ENCODE results near the gene GNAL. TPM values are rescaled to one million over a fixed set of nuclear protein-coding genes. Genes with fewer than 3 reads are reported as not detected.

Gene GNAL
- total RNA-seq, 1 experiment from 2014 or later: 4.6 TPM

DNA sequence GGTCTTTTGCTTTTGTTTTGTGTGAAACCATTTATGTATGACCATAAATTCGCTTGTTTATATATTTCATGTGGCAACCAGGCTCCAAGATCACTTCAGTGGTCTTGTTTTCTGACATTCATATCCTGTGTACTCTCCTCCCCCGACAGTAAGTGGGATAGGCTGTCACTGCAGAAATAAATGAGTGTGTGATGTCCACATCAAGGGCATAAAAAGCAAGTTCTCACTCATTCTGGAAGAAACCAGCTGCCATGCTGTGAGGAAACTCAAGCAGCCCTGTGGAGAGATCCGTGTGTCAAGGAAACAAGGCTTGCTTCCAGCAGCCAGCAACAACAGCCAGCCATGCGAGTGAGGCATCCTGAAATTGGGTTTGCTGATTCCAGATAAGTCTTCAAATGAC, 39.2 kb upstream of the GNAL start:
- intact Hi-C loops (cut with micrococcal nuclease): loop anchor here (10.0 kb wide), 1 partner anchor 385 kb away; no protein-coding TSS in a partner anchor
- Histone ChIP-seq H3K27ac (ENCODE audit: low read depth, low read length) (no peak overlapping the region), H3K9me2 (ENCODE audit: insufficient read depth) (no peaks in the 10 kb centered on the region), H3K4me3 (replicated peaks in 1 of 2; ENCODE audit: low read depth in 1 of 2, low read length in 2 of 2) (no peak overlapping the region), H3K4me1 (ENCODE audit: control insufficient read depth in 1 of 2, insufficient read depth in 2 of 2, low read length in 2 of 2) (no peaks in the 10 kb centered on the region), H2AFZ (ENCODE audit: low read depth, low read length, poor library complexity, severe bottlenecking) (no peak overlapping the region), H3K36me3 (ENCODE audit: control insufficient read depth in 1 of 2, insufficient read depth in 2 of 2, low read length in 2 of 2) (no peaks in the 10 kb centered on the region), H3K9ac (ENCODE audit: low read length) (no peak overlapping the region), H3K4me2 (ENCODE audit: low read length) (no peak overlapping the region), H3K9me3 (ENCODE audit: control insufficient read depth in 1 of 2, insufficient read depth in 1 of 2, low read depth in 1 of 2, low read length in 2 of 2) (no peaks in the 10 kb centered on the region; a peak in 1 of 4 replicates), H3K27me3 (ENCODE audit: insufficient read depth, low read length) (no peaks in the 10 kb centered on the region), H3K79me2 (ENCODE audit: insufficient read depth, low read length) (no peaks in the 10 kb centered on the region), H4K20me1 (ENCODE audit: insufficient read depth) (no peaks in the 10 kb centered on the region)
- POLR2A ChIA-PET: no interaction called here
- DNase-seq (ENCODE audit: low read depth, low spot score) (no peak), ATAC-seq (no peak)
- TF ChIP-seq CBX3 (IDR thresholded peaks at IDR 0.05; ENCODE audit: low read depth) (no peak), ELF1 (IDR thresholded peaks at IDR 0.05; ENCODE audit: borderline replicate concordance, low read depth) (no peak), SRF (IDR thresholded peaks at IDR 0.05; ENCODE audit: low read depth) (no peak)
- no TSS peak for BruUV-seq (replicated peaks)
- RAD21 ChIA-PET (ENCODE audit: low non-redundant PET in 1 of 2, low total read pairs in 2 of 2, uncharacterized antibody in 2 of 2, unreplicated experiment in 2 of 2): no interaction called here
- CTCF ChIA-PET: no interaction called here

DNA sequence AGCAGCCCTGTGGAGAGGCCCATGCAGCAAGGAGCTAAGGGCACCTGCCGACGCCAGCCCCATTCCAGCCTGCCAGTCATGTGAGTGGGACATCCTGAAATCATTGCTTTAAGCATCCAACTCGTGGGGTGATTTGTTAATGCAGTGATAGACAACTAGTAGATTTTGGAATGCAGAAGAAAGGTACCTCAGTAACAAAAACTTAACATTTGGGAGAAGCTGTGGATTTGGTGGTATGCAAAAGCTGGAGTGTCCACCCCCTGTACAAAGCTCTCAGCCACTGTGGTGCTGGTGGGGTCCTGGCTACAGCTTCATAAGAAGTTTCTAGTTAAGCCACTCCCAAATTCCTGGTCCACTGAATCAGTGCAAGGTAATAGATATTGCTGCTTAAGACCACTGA, 37.2 kb upstream of the GNAL start:
- CTCF ChIA-PET: no interaction called here
- POLR2A ChIA-PET: no interaction called here
- TF ChIP-seq FOSL1 (IDR thresholded peaks at IDR 0.05; ENCODE audit: low read depth) (no peak), SP1 (IDR thresholded peaks at IDR 0.05; ENCODE audit: low read depth) (no peak), POLR2A (IDR thresholded peaks at IDR 0.05; ENCODE audit: borderline replicate concordance, extremely low read depth, insufficient read depth, insufficient read length) (no peak), EZH2phosphoT487 (IDR thresholded peaks at IDR 0.05; ENCODE audit: borderline replicate concordance) (no peak), CBX3 (IDR thresholded peaks at IDR 0.05; ENCODE audit: low read depth) (no peak), RAD21 (IDR thresholded peaks at IDR 0.05; ENCODE audit: low read depth) (no peak), ELF1 (IDR thresholded peaks at IDR 0.05; ENCODE audit: borderline replicate concordance, low read depth) (no peak), JUND (IDR thresholded peaks at IDR 0.05) (no peak), EZH2 (IDR thresholded peaks at IDR 0.05) (no peak), POLR2AphosphoS5 (IDR thresholded peaks at IDR 0.05; ENCODE audit: low read depth, low read length) (no peak), SRF (IDR thresholded peaks at IDR 0.05; ENCODE audit: low read depth) (no peak), EGR1 (IDR thresholded peaks at IDR 0.05; ENCODE audit: low read depth) (no peak), CEBPB (IDR thresholded peaks at IDR 0.05; ENCODE audit: low read depth) (no peak), SIN3A (IDR thresholded peaks at IDR 0.05; ENCODE audit: low read depth) (no peak)
- TF ChIP-seq, protein P1, sequence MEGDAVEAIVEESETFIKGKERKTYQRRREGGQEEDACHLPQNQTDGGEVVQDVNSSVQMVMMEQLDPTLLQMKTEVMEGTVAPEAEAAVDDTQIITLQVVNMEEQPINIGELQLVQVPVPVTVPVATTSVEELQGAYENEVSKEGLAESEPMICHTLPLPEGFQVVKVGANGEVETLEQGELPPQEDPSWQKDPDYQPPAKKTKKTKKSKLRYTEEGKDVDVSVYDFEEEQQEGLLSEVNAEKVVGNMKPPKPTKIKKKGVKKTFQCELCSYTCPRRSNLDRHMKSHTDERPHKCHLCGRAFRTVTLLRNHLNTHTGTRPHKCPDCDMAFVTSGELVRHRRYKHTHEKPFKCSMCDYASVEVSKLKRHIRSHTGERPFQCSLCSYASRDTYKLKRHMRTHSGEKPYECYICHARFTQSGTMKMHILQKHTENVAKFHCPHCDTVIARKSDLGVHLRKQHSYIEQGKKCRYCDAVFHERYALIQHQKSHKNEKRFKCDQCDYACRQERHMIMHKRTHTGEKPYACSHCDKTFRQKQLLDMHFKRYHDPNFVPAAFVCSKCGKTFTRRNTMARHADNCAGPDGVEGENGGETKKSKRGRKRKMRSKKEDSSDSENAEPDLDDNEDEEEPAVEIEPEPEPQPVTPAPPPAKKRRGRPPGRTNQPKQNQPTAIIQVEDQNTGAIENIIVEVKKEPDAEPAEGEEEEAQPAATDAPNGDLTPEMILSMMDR (IDR thresholded peaks at IDR 0.05 in 2 of 3, conservative IDR thresholded peaks at IDR 0.05 in 1 of 3; ENCODE audit: borderline replicate concordance in 1 of 3, insufficient read depth in 1 of 3, low read depth in 2 of 3, low read length in 2 of 3): no peak
- TF ChIP-seq, protein P2, sequence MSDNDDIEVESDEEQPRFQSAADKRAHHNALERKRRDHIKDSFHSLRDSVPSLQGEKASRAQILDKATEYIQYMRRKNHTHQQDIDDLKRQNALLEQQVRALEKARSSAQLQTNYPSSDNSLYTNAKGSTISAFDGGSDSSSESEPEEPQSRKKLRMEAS (IDR thresholded peaks at IDR 0.05): no peak
- TF ChIP-seq, protein P3, sequence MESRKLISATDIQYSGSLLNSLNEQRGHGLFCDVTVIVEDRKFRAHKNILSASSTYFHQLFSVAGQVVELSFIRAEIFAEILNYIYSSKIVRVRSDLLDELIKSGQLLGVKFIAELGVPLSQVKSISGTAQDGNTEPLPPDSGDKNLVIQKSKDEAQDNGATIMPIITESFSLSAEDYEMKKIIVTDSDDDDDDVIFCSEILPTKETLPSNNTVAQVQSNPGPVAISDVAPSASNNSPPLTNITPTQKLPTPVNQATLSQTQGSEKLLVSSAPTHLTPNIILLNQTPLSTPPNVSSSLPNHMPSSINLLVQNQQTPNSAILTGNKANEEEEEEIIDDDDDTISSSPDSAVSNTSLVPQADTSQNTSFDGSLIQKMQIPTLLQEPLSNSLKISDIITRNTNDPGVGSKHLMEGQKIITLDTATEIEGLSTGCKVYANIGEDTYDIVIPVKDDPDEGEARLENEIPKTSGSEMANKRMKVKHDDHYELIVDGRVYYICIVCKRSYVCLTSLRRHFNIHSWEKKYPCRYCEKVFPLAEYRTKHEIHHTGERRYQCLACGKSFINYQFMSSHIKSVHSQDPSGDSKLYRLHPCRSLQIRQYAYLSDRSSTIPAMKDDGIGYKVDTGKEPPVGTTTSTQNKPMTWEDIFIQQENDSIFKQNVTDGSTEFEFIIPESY (IDR thresholded peaks at IDR 0.05; ENCODE audit: extremely low read depth, insufficient replicate concordance, low read length): no peak
- TF ChIP-seq, protein P4, sequence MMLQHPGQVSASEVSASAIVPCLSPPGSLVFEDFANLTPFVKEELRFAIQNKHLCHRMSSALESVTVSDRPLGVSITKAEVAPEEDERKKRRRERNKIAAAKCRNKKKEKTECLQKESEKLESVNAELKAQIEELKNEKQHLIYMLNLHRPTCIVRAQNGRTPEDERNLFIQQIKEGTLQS (IDR thresholded peaks at IDR 0.05): no peak

More for the DNA sequence above, 37.2 kb upstream of the GNAL start:
- Histone ChIP-seq H3K4me2 (ENCODE audit: low read length) (no peak overlapping the region), H3K27ac (ENCODE audit: low read depth, low read length) (no peak overlapping the region), H3K9me3 (ENCODE audit: control insufficient read depth in 1 of 2, insufficient read depth in 1 of 2, low read depth in 1 of 2, low read length in 2 of 2) (no peaks in the 10 kb centered on the region; a peak in 1 of 4 replicates), H3K9ac (ENCODE audit: low read length) (no peak overlapping the region), H3K36me3 (ENCODE audit: control insufficient read depth in 1 of 2, insufficient read depth in 2 of 2, low read length in 2 of 2) (no peaks in the 10 kb centered on the region), H4K20me1 (ENCODE audit: insufficient read depth) (no peaks in the 10 kb centered on the region), H3K9me2 (ENCODE audit: insufficient read depth) (no peaks in the 10 kb centered on the region), H3K79me2 (ENCODE audit: insufficient read depth, low read length) (no peaks in the 10 kb centered on the region), H3K4me1 (ENCODE audit: control insufficient read depth in 1 of 2, insufficient read depth in 2 of 2, low read length in 2 of 2) (peaks cover 0 to 4% of the 10 kb centered on the region in 2 experiments; a peak in 2 of 4 replicates), H3K27me3 (ENCODE audit: insufficient read depth, low read length) (no peaks in the 10 kb centered on the region), H2AFZ (ENCODE audit: low read depth, low read length, poor library complexity, severe bottlenecking) (no peak overlapping the region), H3K4me3 (replicated peaks in 1 of 2; ENCODE audit: low read depth in 1 of 2, low read length in 2 of 2) (no peak overlapping the region)
- BruUV-seq (replicated peaks): no TSS peak
- intact Hi-C loops (cut with micrococcal nuclease): loop anchor here (10.0 kb wide), 1 partner anchor 383 kb away; no protein-coding TSS in a partner anchor
- ATAC-seq (no peak), DNase-seq (ENCODE audit: low read depth, low spot score) (no peak)
- RAD21 ChIA-PET (ENCODE audit: low non-redundant PET in 1 of 2, low total read pairs in 2 of 2, uncharacterized antibody in 2 of 2, unreplicated experiment in 2 of 2): no interaction called here

Data from HCT116 (cell line).